GM12892 (cell line): ENCODE data around the gene TBATA.

Experiments used
- POLR2A ChIP-seq: IDR thresholded peaks from 2 replicates; pipeline ENCODE4 v1.6.1; 2011; ENCODE audit warnings: low read depth, low read length, control low read depth
- POLR2AphosphoS5 ChIP-seq: IDR thresholded peaks from 2 replicates; pipeline ENCODE4 v1.6.1; 2011; ENCODE audit warnings: low read depth, low read length, control low read depth

GRCh38 chr10:70807556-70807955, 22.4 kb upstream of the TBATA start:
- no peak for TF ChIP-seq POLR2A
- TF ChIP-seq POLR2AphosphoS5 = no peak
